ENCODE data around the gene NAV3.

DNA sequence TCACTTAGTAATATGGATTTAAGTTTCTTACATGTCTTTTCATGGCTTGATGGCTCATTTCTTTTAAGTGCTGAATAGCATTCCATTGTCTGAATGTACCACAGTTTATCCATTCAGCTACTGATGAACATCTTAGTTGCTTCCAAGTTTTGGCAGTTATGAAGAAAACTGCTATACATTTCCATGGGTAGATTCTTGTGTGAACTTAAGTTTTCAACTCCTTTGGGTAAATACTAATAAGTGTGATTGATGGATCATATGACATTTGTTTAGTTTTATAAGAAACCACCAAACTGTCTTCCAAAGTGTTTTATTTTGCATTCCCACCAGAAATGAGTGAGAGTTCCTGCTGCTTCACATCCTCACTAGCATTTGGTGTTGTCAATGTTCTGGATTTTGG, 119.2 kb downstream of the NAV3 start:
- TF ChIP-seq, protein P1, sequence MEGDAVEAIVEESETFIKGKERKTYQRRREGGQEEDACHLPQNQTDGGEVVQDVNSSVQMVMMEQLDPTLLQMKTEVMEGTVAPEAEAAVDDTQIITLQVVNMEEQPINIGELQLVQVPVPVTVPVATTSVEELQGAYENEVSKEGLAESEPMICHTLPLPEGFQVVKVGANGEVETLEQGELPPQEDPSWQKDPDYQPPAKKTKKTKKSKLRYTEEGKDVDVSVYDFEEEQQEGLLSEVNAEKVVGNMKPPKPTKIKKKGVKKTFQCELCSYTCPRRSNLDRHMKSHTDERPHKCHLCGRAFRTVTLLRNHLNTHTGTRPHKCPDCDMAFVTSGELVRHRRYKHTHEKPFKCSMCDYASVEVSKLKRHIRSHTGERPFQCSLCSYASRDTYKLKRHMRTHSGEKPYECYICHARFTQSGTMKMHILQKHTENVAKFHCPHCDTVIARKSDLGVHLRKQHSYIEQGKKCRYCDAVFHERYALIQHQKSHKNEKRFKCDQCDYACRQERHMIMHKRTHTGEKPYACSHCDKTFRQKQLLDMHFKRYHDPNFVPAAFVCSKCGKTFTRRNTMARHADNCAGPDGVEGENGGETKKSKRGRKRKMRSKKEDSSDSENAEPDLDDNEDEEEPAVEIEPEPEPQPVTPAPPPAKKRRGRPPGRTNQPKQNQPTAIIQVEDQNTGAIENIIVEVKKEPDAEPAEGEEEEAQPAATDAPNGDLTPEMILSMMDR (IDR thresholded peaks at IDR 0.05; ENCODE audit: poor library complexity, severe bottlenecking) = no peak
- TF ChIP-seq EZH2 (IDR thresholded peaks at IDR 0.05; ENCODE audit: borderline replicate concordance, insufficient read depth, low read length, poor library complexity, severe bottlenecking) (no peak), POLR2AphosphoS5 (IDR thresholded peaks at IDR 0.05) (no peak), SMC3 (conservative IDR thresholded peaks at IDR 0.05; ENCODE audit: poor library complexity) (no peak)

Data from neural cell (in vitro differentiated cells).